ENCODE data around the gene SLCO2A1. TPM values are rescaled to one million over a fixed set of nuclear protein-coding genes. Genes with fewer than 3 reads are reported as not detected.

SLCO2A1 gene
- total RNA-seq, 2 donors from 2014 or later = 7.0 to 17.5 TPM

DNA sequence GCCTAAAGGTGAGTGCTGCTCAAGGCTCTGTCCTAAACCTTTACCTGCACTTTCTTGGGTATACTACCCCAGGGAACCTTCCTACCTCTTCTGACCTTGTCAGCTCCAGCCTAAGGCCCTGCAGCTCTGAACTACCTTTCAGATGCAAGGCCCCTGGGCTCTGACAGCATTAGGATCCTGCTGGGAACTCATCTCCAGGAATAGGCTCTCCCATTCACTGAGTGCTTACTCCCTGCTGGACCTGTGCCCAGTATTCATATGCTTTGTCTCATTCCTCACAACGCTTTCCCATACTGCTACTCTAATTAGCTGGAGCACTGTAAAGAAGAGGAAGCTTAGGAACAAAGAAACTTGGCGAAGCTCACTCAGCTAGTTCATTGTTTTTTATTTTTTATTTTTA is 80.3 kb downstream of the SLCO2A1 start:
- DNase-seq (no peak), ATAC-seq (no peak)
- TF ChIP-seq, protein P1, sequence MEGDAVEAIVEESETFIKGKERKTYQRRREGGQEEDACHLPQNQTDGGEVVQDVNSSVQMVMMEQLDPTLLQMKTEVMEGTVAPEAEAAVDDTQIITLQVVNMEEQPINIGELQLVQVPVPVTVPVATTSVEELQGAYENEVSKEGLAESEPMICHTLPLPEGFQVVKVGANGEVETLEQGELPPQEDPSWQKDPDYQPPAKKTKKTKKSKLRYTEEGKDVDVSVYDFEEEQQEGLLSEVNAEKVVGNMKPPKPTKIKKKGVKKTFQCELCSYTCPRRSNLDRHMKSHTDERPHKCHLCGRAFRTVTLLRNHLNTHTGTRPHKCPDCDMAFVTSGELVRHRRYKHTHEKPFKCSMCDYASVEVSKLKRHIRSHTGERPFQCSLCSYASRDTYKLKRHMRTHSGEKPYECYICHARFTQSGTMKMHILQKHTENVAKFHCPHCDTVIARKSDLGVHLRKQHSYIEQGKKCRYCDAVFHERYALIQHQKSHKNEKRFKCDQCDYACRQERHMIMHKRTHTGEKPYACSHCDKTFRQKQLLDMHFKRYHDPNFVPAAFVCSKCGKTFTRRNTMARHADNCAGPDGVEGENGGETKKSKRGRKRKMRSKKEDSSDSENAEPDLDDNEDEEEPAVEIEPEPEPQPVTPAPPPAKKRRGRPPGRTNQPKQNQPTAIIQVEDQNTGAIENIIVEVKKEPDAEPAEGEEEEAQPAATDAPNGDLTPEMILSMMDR (IDR thresholded peaks at IDR 0.05) = no peak
- no peak for TF ChIP-seq POLR2A (IDR thresholded peaks at IDR 0.05)
- intact Hi-C loops (cut with DNase I) = no loop called here
- Histone ChIP-seq H3K9me3 (no peaks in the 10 kb centered on the region), H3K36me3 (replicated peaks in 1 of 2; ENCODE audit: insufficient read depth in 1 of 2, low read depth in 2 of 2) (no peaks in the 10 kb centered on the region), H3K27ac (peak overlapping the region in 1 of 4 donors; percentile 48), H3K4me1 (peaks cover 2% of the 10 kb centered on the region), H3K27me3 (no peaks in the 10 kb centered on the region), H3K4me3 (no peak overlapping the region)
- 83% methylated on average over 2 of the region's 2 CpGs for WGBS, 2 donors

DNA sequence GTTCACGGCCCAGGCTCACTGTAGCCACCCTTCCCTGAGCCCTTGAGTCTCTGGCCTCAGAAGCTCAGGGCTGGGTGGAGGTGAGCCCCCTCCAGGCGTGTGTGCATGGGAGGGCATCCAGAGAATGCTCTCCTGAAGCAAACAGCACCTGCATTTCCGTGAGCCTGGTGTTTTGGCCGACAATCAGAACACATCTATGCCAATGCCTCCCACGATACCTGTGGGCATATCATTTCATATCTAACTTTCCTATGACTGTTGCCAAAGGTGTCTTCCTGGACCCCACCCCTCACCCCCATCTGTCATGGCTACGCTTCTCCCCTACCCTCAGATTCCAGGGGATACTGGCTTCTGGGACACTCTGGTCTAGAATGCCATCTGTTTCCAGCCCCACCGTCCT is 80.7 kb downstream of the SLCO2A1 start:
- H3K4me3 ChIP-seq = no peak overlapping the region
- no peaks in the 10 kb centered on the region for H3K36me3 ChIP-seq (replicated peaks in 1 of 2; ENCODE audit: insufficient read depth in 1 of 2, low read depth in 2 of 2)
- intact Hi-C loops (cut with DNase I) = no loop called here
- H3K27ac ChIP-seq = peak overlapping the region in 1 of 4 donors; percentile 48
- no peak for ATAC-seq
- no peaks in the 10 kb centered on the region for H3K9me3 ChIP-seq
- DNase-seq = no peak
- peaks cover 7% of the 10 kb centered on the region for H3K4me1 ChIP-seq
- 81 to 84% methylated on average over 7 of the region's 7 CpGs for WGBS, 2 donors
- H3K27me3 ChIP-seq = no peaks in the 10 kb centered on the region
- TF ChIP-seq, protein P1 (IDR thresholded peaks at IDR 0.05) = no peak
- no peak for TF ChIP-seq POLR2A (IDR thresholded peaks at IDR 0.05)

DNA sequence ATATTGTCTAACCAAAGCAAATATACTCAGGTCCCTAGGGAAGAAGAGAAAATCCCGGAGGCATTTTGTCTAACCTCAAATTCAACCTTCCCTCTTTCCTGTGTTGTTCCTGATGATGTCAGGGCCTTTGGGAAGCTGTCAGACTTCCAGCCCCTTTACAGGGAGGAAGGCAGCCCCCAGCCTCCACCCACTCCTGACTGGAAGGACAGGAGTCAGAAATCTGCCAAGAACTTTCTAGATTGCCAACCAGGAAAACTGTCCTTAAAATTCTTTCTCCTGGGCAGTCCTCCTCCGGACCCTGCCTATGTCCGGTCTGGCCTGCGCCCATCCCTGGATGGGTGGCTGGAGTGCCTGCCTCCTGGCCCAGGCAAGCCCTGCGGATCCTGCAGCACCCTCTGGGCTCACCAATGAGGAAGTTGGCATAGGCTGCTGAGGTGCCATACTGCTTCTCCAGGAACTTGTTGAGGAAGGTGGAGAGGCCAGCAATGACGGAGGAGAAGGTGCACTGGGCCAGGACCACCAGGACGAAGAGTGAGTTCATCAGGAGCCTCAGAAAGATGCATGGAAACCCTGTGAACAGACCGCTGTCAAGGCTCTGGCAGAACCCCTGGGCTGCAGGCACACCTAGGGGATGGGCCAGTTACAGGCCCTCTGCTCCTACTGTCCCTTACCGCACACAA is 81.5 kb downstream of the SLCO2A1 start:
- peak overlapping the region in 1 of 4 donors; percentile 48 for H3K27ac ChIP-seq
- ATAC-seq (peak; percentile 23), DNase-seq (no peak)
- H3K9me3 ChIP-seq = no peaks in the 10 kb centered on the region
- no peaks in the 10 kb centered on the region for H3K36me3 ChIP-seq (replicated peaks in 1 of 2; ENCODE audit: insufficient read depth in 1 of 2, low read depth in 2 of 2)
- no peak overlapping the region for H3K4me3 ChIP-seq
- 80 to 88% methylated on average over 7 to 9 of the region's 9 CpGs for WGBS, 2 donors
- intact Hi-C loops (cut with DNase I) = no loop called here
- H3K27me3 ChIP-seq = no peaks in the 10 kb centered on the region
- H3K4me1 ChIP-seq = peaks cover 14% of the 10 kb centered on the region
- no peak for TF ChIP-seq POLR2A (IDR thresholded peaks at IDR 0.05)
- TF ChIP-seq, protein P1 (IDR thresholded peaks at IDR 0.05) = no peak

DNA sequence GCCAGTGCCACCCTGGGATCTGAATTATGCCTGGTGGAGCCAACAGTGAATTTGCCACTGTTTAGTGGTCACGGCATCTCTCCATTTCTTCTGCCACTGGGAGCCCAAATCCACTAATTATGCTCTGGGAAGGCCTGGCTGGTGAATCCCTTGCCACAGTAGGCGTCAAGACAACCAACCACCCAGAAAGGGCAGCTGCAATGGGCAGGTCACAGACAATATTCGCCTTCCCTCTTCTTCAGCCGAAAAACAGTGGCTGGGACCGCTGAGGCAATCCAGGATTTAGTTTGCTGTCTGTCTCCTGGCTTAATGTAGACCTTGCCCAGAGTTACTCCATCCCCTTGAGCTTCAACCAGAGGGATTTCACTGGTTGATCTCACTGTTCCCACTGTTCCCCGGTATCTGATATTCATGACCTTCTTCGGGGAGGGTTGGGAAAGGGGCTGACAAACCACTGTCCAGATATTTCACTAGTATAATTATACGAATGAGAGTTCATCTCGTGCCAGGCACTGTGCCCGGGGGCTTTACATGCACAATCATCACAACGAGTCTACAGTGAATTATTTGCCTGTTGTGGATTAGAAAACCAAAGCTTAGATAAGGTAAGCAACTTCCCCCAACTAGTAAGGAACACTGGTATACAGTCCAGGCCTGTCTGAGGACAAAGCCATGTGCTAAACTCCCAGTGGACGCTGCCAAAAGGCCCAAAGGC is 84.2 kb downstream of the SLCO2A1 start:
- Histone ChIP-seq H3K36me3 (replicated peaks in 1 of 2; ENCODE audit: insufficient read depth in 1 of 2, low read depth in 2 of 2) (no peaks in the 10 kb centered on the region), H3K4me3 (no peak overlapping the region), H3K27me3 (no peaks in the 10 kb centered on the region), H3K4me1 (peaks cover 18% of the 10 kb centered on the region), H3K27ac (peak overlapping the region in 1 of 4 donors; percentile 11), H3K9me3 (no peaks in the 10 kb centered on the region)
- intact Hi-C loops (cut with DNase I) = no loop called here
- TF ChIP-seq, protein P1 (IDR thresholded peaks at IDR 0.05) = no peak
- no peak for TF ChIP-seq POLR2A (IDR thresholded peaks at IDR 0.05)
- DNase-seq = no peak
- WGBS, 2 donors = 83 to 85% methylated on average over 12 of the region's 12 CpGs
- no peak for ATAC-seq

Data from body of pancreas (tissue), 4 donors.